Activated naive CD4-positive, alpha-beta T cell treated with anti-CD3 and anti-CD28 coated beads, Interleukin-2, amount 50 U/mL, for 16 hours (primary cell): ENCODE measurements around the gene CACHD1.

Experiments
- DNase-seq: peaks from one replicate; pipeline ENCODE4 v3.0.0-alpha.2; 2020

CACHD1 gene

DNA sequence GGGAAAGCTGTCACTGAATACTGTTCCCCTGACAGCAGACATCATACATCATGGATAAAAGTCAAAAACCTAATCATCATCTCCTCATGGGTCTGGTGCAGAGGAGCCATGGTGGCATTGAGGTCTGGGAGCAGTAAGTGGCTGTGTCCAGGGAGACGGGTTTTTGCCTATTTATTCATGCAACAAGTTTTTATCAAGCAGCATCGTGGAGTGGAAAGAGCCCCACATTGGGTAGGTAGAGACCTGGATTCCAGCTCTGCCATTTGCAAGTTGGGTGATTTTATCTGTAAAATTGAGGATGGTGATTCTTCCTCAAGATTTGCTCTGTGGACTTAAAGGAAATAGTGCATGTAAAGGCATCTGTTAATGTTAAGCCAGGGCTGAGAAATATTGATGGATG lies 4.2 kb downstream of the CACHD1 start:
- DNase-seq, result no peak

DNA sequence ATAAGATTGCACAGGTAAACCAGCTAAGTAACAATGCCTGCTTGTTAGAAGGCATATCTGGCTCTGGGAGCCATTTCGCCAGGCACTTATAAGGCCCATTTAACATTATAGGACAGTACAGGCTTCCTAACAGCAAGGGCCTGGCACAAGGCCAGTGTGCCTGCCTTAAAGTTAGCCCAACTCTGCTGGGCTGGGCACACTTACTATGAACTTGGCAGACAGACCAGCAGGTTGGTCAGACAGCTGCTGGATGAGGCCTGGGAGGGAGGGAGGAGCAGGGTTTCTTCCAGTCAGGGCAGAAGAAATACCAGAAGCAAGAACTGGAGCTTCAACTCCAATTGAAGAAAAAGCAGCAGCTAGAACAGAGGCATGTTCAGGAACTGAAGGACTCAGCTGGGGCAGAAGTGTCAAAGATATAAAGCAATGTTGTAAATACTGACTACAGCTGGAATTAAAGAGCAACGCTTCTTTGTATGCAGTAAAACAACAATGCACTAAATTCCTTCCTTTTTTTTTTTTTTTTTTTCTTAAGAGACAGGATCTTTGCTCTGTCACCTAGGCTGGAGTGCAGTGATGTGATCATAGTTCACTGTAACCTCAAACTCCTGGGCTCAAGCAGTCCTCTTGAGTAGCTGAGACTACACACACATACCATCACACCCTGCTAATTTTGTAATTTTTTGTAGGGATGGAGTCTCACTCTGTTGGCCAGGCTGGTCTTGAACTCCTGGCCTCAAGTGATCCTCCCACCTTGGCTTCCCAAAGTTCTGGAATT lies 4.9 kb downstream of the CACHD1 start:
- DNase-seq, result no peak

DNA sequence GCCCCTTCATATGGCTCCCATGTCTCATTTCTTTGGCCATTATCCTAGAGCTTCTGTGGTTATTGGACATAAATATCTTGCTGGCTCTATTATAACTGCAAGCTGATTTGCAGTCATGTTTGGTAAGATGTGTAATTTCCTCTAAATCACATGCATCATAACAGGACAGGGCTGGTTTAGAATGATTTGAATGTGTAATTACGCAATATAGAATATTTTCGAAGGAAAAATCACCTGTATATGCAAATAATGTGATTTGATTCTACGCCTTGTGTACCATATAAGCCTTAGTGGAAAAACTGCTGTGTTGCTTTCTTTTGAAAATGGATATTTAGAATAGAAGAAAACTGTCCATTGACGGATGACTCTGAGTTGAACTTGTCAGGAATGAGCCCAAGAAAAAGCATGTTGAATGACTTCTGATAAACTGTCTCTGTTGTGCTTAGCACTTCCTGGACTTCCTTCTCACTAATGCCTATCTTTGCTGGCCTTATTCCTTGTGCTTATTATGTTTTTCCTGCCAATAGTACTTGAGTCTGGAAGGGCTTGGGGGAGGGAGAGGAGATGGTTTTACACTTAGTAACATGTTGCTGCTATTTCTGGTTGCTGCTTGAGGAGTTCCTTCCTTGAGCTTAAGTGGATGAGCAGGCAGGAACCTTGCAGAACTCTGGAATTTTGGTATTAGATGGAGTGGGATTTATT lies 6.5 kb downstream of the CACHD1 start:
- no peak for DNase-seq

DNA sequence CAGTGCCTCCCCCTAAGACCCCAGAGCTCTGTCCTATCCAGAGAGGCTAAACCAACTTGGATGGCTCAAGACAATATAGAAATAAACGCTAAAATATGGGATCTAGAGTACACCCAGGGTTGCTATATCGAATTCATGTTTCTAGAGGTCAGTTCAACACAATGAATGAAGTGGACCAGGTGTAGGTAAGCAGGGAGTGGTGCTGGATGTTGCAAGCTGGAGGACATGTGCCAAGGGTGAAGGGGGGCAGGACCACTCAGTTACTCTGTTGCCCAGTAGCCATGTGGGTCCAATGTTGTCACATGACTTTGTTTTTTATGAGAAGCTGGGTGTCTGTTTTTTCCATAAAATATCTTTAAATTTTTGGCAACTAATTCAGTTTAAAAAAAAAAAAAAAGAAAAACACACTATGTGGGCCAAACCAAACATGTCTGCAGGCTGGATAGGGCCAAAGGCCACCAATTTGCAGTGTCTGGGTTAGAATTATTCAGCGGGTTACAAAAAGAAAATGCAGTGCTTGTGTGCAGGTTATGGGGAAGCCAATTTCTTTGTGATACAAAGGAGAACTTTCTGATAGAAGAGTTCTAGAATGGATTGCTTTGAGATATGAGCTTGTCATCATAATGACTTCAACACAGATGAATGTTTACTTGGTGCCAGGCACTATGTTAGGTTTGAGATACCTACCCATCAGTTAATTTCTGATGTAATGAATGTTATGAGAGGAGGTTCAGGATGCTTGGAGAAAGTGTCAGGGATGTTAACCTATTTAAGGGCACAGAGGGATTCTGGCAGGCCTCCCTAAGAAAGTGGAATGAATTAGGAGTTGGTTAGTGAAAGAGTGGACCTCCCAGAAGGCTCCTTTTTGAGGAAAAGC lies 8.9 kb downstream of the CACHD1 start:
- DNase-seq, result no peak

DNA sequence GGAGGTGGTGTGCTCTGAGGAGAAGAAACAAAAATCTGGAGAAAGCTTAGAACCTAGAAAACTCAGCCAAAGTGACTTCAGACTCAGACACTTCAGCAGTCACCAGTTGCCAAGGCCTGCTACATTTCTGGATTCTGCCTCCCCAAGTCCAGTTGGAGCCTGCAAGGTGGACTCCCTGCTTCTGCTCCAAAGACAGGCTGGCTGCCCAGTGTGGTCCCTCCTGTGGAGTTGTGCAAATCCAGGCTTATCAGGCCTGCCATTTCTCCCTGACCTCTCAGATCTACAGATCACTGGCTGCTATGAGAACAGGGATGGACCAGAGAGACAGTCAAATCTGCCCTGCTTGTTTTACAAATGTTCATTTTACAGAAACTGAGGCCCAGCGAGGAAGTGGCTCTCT lies 9.9 kb downstream of the CACHD1 start:
- no peak for DNase-seq

DNA sequence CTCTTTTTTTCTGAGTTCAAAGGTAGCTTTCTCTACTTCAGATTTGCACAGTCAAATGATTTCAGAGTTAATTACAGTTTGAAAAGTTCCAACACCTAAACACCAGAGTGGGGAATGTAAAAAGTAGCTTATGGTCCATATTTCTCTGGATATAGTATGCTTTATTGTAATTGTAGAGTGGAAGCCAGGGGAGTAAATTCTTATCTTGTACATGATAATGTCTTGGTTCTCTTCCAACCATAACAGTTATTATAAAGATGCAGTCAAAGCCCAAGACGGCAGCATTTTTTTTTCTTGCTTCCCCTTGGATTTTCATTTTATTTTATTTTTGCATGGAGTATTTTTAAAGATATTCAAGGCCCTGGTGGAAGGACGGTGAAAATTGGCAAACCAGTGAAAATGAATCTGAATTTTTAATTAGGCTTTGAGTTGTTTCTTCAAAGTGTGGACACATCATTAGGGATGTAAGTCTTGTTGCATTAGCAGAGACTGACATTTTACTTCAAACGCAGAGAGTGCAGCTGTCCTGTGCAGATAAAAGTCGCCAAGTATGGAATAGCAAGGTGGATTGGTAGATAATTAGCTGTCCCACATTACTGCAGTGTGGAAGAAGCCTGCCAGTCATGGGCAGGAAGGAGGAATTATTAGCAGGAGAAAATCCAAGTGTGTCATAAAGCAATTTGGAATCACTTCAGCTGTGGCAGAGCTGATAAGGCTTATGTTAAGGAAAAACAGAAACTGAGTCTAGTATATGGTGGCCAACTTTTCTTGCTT lies 11.3 kb downstream of the CACHD1 start:
- DNase-seq, result no peak

DNA sequence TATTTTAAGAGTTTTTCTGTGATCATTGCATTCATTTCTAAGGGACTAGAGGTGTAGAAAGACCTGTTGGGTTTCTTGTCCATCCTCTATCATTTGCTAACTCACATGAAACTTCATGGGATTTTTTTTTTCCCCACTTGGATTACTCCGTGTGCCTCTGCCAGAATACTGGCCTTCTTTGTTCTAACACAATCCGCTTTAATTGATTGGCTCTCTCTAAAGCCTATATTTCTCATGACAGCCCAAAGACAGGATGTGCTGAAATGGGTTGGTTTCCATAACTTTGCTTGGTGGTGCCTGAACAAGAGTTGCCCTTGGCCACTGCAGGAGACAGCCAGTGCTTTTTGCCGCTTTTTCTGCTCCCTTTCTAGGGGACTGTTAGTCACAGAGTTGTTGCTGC lies 12.2 kb downstream of the CACHD1 start:
- DNase-seq, result no peak

DNA sequence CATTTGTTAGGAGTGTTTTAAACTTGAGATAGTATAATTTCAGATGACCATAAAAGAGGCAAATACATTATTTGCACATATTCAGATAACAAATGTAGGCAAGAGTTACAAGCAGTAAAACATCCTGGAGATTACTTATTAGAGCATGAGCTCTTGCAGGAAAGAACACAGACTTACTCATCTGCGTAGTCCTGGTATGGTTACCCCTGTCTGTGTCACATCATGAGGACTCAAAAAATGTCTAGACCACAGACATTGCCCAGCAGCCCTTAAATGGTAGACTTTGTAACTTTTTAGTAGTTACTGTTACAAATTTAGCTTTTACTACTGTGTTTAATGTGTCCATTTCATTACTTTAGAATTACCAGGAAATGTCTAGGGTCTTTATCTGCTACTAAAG lies 12.8 kb downstream of the CACHD1 start:
- DNase-seq, result no peak

DNA sequence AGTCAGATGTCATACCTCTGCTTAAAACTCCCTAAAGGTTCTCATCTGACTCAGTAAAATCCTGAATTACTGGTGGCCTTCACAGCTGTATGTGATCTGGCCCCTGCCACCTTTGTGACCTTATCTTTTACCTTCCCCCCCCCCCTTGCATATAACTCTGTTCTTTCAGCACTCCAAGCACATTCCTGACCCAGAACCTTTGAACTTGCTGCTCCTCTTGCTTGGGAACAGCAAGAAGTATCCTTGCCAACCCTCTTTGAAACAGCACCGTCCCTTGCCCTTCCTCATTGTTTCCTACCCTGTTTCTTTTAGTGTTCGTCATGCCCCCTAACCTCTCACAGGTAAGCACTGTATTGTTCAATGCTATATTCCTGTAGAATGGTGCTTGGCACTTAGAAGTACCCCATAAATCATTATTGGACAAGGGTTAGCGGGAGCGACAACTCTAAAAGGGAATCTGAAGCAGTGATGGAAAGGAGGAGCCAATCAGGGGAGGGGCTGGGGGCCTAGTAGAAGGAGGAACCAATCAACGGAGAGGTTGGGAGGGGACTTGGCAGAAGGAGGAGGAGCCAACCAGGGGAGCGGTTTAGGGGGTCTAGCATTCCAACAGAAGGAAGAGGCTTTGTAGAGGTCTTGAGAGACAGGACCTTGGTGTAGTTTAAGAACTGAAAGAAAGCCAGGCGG lies 13.9 kb downstream of the CACHD1 start:
- no peak for DNase-seq

DNA sequence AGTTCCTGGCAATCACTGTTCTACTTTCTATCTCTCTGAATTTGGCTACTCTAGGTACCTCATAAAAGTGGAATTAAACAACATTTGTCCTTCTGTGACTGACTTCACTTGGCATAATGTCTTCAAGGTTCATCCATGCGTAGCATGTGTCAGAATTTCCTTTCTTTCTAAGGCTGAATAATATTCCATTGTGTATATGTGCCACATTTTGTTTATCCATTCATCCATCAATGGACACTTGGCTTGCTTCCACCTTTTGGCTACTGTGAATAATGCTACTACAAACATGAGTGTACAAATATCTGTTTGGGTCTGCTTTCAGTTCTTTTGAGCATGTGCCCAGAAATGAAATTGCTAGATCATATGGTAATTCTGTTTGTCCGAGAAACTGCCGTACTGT lies 14.7 kb downstream of the CACHD1 start:
- no peak for DNase-seq

DNA sequence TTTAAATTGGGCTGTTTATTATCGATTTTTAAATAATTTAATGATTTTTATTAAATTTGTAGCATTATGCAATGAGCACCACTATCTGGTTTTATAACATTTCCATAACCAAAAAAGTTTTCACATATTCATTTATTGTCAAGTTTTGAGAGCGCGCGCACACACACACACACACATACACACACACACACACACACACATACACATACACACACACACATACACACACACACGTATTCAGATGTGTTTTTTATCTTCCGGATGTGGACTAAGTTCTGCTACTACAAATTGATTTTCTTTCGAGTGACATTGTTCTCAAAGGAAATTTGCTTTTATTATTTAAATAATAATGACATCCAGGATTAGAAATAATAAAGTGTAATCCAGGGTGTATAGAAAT lies 16.3 kb downstream of the CACHD1 start:
- DNase-seq, result no peak

DNA sequence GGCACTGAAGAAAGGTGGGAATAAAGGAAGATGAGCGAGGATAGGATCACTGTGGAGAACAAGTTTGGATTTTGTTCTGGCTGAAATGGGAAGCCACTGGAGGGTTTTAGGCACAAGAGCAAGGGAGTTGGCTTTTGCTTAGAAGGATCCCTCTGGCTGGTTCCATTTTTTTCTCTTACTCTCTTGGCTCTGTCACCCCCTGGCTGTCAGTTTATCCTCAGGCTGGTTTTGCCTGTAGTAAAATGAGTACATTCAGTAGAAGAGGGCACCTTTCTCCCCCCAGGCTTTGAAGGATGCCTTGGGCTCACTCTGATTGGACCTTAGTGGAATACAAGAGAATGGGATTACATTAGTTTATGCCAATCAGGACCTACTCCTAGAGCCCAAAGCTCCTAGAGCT lies 17.1 kb downstream of the CACHD1 start:
- DNase-seq, result no peak

DNA sequence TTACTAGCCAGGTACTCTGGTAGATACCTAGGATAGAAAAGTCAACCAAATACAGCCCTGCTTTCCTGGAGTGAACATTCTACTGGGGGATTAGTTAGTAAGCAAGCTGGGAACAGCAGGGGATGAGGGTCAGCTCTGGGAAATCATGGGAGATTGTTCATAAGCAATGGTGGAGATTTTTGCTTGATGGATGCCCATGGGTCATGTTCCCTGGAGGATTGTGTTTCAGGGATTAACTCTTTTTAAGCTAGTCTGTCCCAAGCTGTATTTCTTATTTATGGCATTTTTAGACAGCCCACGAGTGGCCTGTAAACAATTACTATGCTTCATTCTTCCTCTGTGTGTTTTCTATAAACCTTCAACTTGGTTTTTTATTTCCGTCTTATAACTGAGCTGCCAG lies 18.9 kb downstream of the CACHD1 start:
- DNase-seq, result no peak

DNA sequence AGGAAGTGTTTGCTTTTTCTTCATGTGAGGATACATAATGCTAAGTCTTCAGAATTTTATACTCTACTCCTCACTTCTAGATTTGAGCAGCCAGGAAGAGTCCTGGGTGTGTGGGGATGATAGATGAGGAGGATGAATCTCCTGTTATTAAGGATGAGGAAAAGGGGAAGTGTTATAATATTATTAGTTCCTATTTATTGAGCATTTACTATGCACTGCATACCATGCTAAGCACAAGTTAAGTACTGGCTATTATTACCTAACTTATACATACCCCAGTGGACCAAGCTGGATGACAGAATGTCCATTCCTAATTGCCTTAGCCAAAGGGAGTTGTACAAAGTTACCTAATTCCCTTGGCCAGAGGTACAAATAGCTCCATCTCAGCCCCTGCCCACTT lies 19.8 kb downstream of the CACHD1 start:
- no peak for DNase-seq

DNA sequence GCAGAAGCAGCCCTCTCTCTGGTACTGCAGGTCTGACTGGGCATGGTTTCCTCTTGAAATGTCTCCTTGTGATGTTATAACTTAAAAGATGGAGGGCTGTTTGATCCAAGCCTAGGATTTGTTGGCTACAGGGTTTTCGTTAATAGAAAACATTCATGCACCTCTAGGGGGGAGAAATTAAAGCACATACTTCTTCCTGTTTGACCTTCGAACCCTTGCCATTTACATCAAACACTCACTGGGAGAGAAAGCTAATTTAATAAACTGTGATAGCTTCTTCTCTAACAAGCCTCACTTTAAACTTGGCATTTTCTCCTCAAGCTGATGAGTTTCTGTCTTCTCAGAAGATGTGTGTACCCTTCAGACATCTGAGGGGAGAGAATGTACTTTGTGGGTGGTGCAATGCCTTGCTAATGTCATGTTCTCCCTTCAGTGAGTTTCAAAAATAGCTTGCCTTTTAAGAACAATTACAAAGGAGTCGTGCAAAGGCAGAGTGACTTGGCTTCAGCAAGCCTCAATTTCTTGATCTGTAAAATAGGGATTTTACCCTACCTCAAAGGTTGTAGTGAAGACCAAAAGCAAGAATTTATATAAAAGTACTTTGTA lies 20.4 kb downstream of the CACHD1 start:
- DNase-seq, result no peak

DNA sequence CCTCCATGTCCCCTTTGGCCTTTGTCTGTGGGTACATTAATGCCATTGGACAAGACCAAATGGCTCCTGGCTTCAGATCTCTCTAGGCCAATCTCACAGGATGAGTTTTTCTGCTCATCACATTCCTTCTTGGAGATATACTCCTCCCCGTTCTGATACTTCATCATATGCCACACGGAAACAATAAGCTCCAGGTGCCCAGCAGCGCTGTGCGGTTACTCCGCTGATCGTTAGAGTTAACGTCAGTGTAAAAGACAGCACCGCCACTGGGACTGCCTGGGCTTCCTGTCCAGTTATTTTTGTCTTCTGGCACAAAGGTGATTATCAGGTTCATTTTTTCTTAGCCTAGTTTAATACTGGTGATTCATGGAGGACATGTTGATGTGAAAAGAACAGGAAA lies 22.5 kb downstream of the CACHD1 start:
- DNase-seq, result no peak

DNA sequence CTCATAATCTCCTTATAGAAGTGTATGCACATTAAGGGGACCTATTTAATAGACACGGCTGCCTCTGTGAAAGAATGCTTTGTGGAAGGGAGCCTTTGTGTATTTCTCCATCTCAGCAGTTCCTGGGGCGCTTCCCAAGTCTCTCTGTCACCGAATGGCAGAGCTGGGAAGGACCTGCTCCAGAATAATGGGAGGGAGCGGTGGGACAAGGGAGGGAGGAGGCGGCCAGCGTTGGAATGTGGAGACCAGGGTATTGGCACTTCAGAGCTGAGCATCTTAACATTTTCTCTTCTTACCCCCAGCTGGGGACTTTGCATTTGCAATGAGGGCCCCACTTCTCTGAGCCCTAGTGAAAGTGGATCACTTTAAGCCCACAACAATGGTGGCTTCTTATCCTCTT lies 23.9 kb downstream of the CACHD1 start:
- no peak for DNase-seq

DNA sequence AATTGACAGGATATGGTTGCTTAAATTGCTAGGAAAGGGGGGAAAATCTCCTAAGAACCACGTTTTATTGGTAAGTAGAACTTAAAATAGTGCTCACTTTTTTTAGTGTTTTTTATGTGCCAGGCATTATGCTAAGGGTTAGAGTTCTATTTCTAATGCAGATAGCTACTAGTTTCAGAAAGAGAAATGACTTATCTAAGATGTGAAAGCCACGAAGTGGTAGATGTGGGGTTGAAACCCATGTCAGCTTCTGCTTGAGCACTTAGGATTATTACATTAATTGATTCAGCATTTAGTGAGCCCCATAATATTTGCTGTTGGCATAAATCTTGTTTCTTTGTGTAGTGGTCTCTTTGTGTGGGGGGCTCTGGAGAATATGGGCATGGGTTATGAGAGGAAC lies 24.7 kb downstream of the CACHD1 start:
- DNase-seq, result no peak

DNA sequence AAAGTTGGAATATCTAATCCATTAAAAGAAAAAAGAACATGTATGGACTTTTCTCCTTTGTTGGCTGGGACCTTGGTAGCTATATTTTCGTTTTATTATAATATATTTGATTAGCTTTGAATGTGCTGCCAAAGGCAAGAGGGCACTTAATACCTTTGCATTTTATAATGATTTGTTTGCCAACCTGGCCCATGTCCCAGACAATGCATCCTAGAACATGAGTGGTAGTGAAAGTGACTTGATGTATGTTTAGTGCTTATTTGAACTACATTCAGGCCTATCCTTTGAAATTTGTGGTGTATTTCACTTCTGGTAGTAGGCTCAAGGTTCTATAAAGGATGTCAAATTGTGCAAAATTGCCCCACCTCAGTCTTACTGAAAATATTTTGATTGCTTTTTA lies 25.9 kb downstream of the CACHD1 start:
- no peak for DNase-seq

DNA sequence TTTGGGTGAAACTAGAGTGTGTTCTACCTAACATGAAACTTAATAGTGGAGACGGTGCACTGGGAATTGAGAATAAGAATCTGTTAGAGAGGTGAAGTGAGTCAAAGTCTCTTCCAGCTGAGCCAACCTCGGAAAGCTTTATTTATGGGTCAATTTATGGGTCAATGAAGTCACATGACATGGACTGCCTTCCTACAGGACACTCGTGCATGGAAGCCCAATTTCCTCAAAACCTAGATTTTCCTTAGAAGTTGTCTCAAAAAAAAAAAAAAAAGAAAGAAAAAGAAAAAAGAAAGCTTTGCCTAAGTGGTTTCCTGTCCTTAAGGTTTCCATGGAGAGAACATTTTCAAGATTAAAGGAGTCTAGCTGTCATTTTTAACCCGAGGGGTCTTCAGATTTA lies 26.7 kb downstream of the CACHD1 start:
- no peak for DNase-seq

DNA sequence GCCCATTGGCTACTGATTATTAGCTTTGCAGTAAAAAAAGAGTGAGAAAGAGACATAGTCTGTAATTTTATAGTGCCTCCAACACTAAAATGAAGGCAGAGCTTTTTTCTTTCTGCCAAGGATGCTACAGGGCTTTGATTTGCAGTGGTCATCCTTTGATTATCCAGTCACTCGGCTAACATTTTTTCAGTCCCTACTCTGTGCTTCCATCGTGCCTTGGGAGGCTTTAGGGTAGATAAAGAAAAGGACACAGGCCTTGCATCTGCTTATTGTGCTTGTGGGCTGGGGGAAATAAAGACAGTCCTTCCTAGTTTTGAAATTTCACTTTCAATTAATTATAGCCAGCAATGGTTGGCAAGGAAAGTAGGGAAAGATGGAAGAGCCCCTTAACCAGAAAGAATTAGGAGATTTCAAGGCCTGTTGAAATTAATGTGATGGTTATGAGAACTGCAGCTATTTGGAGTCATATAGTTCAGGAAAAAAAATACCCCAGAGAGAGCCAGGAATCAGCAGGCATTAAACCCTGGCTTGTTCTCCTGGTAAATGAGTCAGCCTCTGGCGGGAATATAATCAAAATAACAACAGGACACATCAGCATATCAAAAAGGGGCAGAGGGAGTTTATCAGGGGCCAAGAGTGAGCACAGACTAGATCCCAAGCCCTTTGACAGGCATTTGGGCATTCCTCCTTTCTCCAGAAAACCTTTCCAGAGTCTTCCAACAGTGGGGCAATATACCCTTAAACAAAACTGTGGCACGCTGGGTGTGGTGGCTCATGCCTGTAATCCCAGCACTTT lies 27.4 kb downstream of the CACHD1 start:
- no peak for DNase-seq
